Sigmoid colon (tissue), 7 donors: ENCODE data around the gene KLHDC8A. TPM values are rescaled to one million over a fixed set of nuclear protein-coding genes. Genes with fewer than 3 reads are reported as not detected.
"Not testable (repeated sequence)": the region's sequence is repeated elsewhere in the genome, so short reads cannot be mapped to it uniquely, and the experiment has no call there.

Source experiments
- DNase-seq: peaks from one replicate; pipeline ENCODE4 v3.0.0-alpha.2; 2019
- H3K27ac ChIP-seq, 4 donors: fragments of 200-600 bp; sonication (generic); one replicate each; pipeline ENCODE4 v1.5.1; 2016 to 2019; ENCODE audit warnings: mild to moderate bottlenecking in 1 of 4
- H3K27me3 ChIP-seq, 3 donors: fragments of 200-600 bp; sonication (generic); one replicate each; pipeline ENCODE4 v1.5.1; 2019; ENCODE audit warnings: mild to moderate bottlenecking in 1 of 3
- H3K36me3 ChIP-seq, 4 donors: fragments of 200-600 bp; sonication (generic); one replicate each; pipeline ENCODE4 v1.5.1; 2016 to 2019
- H3K4me1 ChIP-seq, 4 donors: fragments of 200-600 bp; sonication (generic); one replicate each; pipeline ENCODE4 v1.5.1; 2017 to 2019
- H3K4me3 ChIP-seq, 4 donors: fragments of 200-600 bp; sonication (generic); one replicate each; pipeline ENCODE4 v1.5.1; 2017 to 2019; ENCODE audit warnings: mild to moderate bottlenecking in 2 of 4, moderate library complexity in 1 of 4
- H3K9me3 ChIP-seq, 4 donors: fragments of 200-600 bp in 3 of 4; sonication (generic) in 3 of 4; one replicate each; pipeline versions ENCODE4 v1.5.1 to v1.6.1; 2013 to 2019
- EP300 ChIP-seq, 4 donors: sonication (generic); formaldehyde crosslinking; IDR thresholded peaks; one replicate each; pipeline ENCODE4 v1.6.1; 2017; ENCODE audit warnings: antibody characterized with exemption in 4 of 4
- POLR2A ChIP-seq, 2 donors: fragments of 450-650 bp; IDR thresholded peaks; one replicate each; pipeline ENCODE4 v1.6.1; 2016; ENCODE audit warnings: antibody characterized with exemption in 2 of 2, mild to moderate bottlenecking in 2 of 2, moderate library complexity in 2 of 2
- POLR2AphosphoS5 ChIP-seq, 4 donors: sonication (generic); formaldehyde crosslinking; IDR thresholded peaks; one replicate each; pipeline ENCODE4 v1.6.1; 2017; ENCODE audit warnings: antibody characterized with exemption in 4 of 4
- WGBS, 2 donors: extraction: QIAGEN DNeasy Blood & Tissue Kit; methylation state at CpG; one replicate each; pipeline ENCODE4 v1.1.7; 2013; 5-methylcytosine and 5-hydroxymethylcytosine counted together
- intact Hi-C: fragments of 100-400 bp; cut with DNase I; formaldehyde crosslinking; loops from one replicate; pipeline ENCODE4 v1.15.1; 2023
- polyA plus RNA-seq, 3 donors: library from polyadenylated mRNA; stranded (reverse); fragments of 200-250 nt; gene quantifications; one replicate each; pipeline ENCODE4 v1.2.3, GENCODE V29; 2013
- total RNA-seq, 4 donors: library from RNA; depleted of rRNA; stranded (reverse); fragments of >200 nt; gene quantifications; one replicate each; pipeline ENCODE4 v1.1.0, GENCODE V29; 2016
- TF ChIP-seq, protein P1 (sequence below), 4 experiments: fragments of 450-650 bp in 3 of 4; fragments of 200-600 bp in 1 of 4; IDR thresholded peaks; one replicate each; pipeline ENCODE4 v1.5.1; 2016 to 2019; ENCODE audit warnings: antibody characterized with exemption in 4 of 4, mild to moderate bottlenecking in 3 of 4, moderate library complexity in 2 of 4
- donor health status: healthy with polysubstance abuse.
- donor health status: Bipolar disorder and iron deficiency.
- donor health status: healthy.

Gene KLHDC8A, protein sequence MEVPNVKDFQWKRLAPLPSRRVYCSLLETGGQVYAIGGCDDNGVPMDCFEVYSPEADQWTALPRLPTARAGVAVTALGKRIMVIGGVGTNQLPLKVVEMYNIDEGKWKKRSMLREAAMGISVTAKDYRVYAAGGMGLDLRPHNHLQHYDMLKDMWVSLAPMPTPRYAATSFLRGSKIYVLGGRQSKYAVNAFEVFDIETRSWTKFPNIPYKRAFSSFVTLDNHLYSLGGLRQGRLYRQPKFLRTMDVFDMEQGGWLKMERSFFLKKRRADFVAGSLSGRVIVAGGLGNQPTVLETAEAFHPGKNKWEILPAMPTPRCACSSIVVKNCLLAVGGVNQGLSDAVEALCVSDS
- 1 to 10 TPM in 3 of 4 donors, under 1 TPM in 1; 0.95 to 1.7 (median 1.5) TPM for total RNA-seq
- 1 to 10 TPM in 1 of 3 donors, under 1 TPM in 1, not detected in 1; 0.69 to 1.1 TPM for polyA plus RNA-seq

DNA sequence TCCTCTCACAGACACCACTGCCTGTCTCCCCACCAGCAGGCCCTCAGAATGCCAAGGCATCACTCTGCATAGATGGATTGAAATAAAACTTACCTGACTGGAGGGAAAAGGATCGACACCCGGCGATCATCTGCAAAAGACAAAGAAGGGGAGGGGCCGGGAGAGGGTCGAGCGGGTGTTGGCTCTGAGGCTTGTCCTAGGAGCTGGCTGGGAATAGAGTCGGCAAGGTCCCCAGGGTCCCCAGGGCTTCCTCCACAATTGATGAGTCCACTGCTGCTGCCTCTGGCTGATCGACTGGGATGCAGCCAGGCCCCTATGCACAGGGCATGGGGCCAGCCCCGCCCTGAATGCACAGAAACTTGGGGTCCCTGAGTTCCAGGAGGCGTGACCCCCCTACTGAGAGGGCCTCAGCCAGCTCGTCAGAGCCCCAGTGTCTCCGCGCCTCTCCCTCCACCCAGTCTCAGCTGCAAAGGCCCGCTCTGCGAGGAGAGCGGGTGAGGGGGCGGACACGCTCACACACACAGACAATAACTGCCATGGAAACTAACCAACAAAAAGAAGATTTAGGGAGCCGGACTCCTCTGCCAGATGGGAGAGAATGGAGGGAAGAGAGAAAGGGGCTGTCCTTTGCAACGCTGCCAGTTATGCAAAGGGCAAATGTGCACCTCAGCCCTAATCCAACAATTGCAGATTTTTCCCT is at the start of gene KLHDC8A:
Gene KLHDC8A, minus strand, starts transcription at position 483 of the 700 bp plus-strand sequence. CDS start 13,318 bp downstream, outside the sequence.
- H3K4me3 ChIP-seq: peak within 1 kb of the TSS in 1 of 4 donors; percentile 3
- peaks cover 0 to 12% (median 9%) of the 10 kb centered on the region in 4 donors for H3K4me1 ChIP-seq
- no peak for DNase-seq
- intact Hi-C loops: loop anchor here (10.0 kb wide), 1 partner anchor 168 kb away; no protein-coding TSS in a partner anchor
- H3K27me3 ChIP-seq: peaks cover 0 to 15% (median 11%) of the 10 kb centered on the region in 3 donors
- TF ChIP-seq EP300 (IDR thresholded peaks at IDR 0.05) (no peak), POLR2A (IDR thresholded peaks at IDR 0.05) (no peak), POLR2AphosphoS5 (IDR thresholded peaks at IDR 0.05) (no peak)
- TF ChIP-seq, protein P1, sequence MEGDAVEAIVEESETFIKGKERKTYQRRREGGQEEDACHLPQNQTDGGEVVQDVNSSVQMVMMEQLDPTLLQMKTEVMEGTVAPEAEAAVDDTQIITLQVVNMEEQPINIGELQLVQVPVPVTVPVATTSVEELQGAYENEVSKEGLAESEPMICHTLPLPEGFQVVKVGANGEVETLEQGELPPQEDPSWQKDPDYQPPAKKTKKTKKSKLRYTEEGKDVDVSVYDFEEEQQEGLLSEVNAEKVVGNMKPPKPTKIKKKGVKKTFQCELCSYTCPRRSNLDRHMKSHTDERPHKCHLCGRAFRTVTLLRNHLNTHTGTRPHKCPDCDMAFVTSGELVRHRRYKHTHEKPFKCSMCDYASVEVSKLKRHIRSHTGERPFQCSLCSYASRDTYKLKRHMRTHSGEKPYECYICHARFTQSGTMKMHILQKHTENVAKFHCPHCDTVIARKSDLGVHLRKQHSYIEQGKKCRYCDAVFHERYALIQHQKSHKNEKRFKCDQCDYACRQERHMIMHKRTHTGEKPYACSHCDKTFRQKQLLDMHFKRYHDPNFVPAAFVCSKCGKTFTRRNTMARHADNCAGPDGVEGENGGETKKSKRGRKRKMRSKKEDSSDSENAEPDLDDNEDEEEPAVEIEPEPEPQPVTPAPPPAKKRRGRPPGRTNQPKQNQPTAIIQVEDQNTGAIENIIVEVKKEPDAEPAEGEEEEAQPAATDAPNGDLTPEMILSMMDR (IDR thresholded peaks at IDR 0.05): no peak
- H3K9me3 ChIP-seq: no peaks in the 10 kb centered on the region
- H3K36me3 ChIP-seq: no peaks in the 10 kb centered on the region
- 63 to 75% methylated on average over 20 of the region's 20 CpGs for WGBS, 2 donors
- no peak within 1 kb of the TSS for H3K27ac ChIP-seq

DNA sequence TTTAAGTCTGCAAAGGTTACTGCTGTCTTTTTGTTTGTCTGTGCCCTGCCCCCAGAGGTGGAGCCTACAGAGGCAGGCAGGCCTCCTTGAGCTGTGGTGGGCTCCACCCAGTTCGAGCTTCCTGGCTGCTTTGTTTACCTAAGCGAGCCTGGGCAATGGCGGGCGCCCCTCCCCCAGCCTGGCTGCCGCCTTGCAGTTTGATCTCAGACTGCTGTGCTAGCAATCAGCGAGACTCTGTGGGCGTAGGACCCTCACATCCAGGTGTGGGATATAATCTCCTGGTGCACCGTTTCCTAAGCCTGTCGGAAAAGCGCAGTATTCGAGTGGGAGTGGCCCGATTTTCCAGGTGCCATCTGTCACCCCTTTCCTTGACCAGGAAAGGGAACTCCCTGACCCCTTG is 49.5 kb upstream of the KLHDC8A start:
- intact Hi-C loops, H3K27ac ChIP-seq, H3K4me1 ChIP-seq, H3K4me3 ChIP-seq, DNase-seq, H3K27me3 ChIP-seq, H3K9me3 ChIP-seq, H3K36me3 ChIP-seq: not testable (repeated sequence)
- 62 to 67% methylated on average over 7 to 8 of the region's 12 CpGs for WGBS, 2 donors

DNA sequence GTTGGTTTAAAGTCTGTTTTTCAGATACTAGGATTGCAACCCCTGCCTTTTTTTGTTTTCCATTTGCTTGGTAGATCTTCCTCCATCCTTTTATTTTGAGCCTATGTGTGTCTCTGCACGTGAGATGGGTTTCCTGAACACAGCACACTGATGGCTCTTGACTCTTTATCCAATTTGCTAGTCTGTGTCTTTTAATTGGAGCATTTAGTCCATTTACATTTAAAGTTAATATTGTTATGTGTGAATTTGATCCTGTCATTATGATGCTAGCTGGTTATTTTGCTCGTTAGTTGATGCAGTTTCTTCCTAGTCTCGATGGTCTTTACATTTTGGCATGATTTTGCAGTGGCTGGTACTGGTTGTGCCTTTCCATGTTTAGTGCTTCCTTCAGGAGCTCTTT is 47.8 kb upstream of the KLHDC8A start:
- H3K4me1 ChIP-seq: not testable (repeated sequence)

DNA sequence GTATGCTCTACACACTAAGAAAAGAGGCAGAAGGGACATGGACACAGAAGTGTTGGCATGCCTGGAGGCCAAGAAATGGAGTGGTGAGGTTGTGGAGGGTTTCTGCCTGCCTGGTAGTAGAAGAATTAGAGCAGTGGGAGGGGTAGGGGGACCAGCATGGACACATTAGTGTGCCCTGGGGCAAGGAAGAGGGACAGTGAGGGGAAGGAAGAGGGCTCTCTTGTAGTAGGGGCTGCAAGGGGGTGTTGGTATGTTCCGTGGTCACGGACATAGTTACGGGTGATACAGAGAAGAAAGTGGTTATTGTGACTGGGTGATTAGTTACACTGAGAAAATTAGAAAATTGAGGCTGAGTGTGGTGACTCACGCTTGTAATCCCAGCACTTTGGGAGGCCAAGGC is 41.9 kb upstream of the KLHDC8A start:
- Histone ChIP-seq H3K27me3 (no peaks in the 10 kb centered on the region), H3K9me3 (no peaks in the 10 kb centered on the region), H3K4me3 (no peak overlapping the region), H3K36me3 (no peaks in the 10 kb centered on the region), H3K4me1 (no peaks in the 10 kb centered on the region), H3K27ac (no peak overlapping the region)
- 91 to 94% methylated on average over 4 of the region's 4 CpGs for WGBS, 2 donors
- TF ChIP-seq, protein P1 (IDR thresholded peaks at IDR 0.05): no peak
- TF ChIP-seq POLR2AphosphoS5 (IDR thresholded peaks at IDR 0.05): no peak
- no peak for TF ChIP-seq EP300 (IDR thresholded peaks at IDR 0.05)
- TF ChIP-seq POLR2A (IDR thresholded peaks at IDR 0.05): no peak
- DNase-seq: no peak
- intact Hi-C loops: no loop called here

More for the DNA sequence above, 47.8 kb upstream of the KLHDC8A start:
- H3K27me3 ChIP-seq, H3K4me3 ChIP-seq, intact Hi-C loops, H3K27ac ChIP-seq, H3K9me3 ChIP-seq, H3K36me3 ChIP-seq, DNase-seq: not testable (repeated sequence)
- 82 to 97% methylated on average over 1 of the region's 3 CpGs for WGBS, 2 donors

DNA sequence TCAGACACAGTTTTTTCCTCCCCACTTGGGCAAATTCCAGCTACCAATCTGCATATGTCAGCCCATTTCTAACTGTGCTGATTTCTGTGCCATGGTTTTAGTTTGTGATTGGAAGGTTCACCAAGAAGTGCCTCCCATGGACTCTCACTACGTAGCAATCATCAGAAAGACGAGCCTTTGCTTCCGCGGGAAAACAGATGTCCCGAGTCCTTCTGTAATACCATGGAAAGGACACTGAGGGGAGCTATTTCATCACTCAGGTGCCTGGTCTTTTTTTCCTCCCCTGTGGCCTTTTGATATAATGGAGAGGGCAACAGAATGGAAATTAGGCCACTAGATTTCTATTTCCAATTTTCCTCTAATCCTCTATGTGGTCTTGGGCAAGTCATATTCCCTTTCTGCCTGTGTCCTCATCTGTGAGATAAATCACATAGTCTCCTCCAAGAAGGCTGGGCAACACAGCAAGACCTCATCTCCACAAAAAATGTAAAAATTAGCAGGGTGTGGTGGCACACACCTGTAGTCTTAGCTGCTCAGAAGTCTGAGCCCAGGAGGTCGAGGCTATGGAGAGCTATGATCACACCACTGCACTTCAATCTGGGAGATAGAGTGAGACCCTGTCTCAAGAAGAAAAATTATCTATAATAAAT is 40.4 kb upstream of the KLHDC8A start:
- Histone ChIP-seq H3K9me3 (no peaks in the 10 kb centered on the region), H3K4me3 (no peak overlapping the region), H3K27me3 (no peaks in the 10 kb centered on the region), H3K4me1 (no peaks in the 10 kb centered on the region), H3K36me3 (no peaks in the 10 kb centered on the region), H3K27ac (no peak overlapping the region)
- no peak for DNase-seq
- intact Hi-C loops: loop anchor here (1.0 kb wide), 1 partner anchor 88 kb away; no protein-coding TSS in a partner anchor
- WGBS, 2 donors: 1 to 4% methylated on average over 6 of the region's 6 CpGs
- no peak for TF ChIP-seq POLR2A (IDR thresholded peaks at IDR 0.05)
- no peak for TF ChIP-seq EP300 (IDR thresholded peaks at IDR 0.05)
- TF ChIP-seq, protein P1 (IDR thresholded peaks at IDR 0.05): peak; percentile 33 to 67 (median 53)
- TF ChIP-seq POLR2AphosphoS5 (IDR thresholded peaks at IDR 0.05): no peak
